NCI-H187 treated with DMSO at 0.1 percent for 48 hours (cell line): ENCODE measurements around the gene UGT3A1.
"Not testable (repeated sequence)": the region's sequence is repeated elsewhere in the genome, so short reads cannot be mapped to it uniquely, and the experiment has no call there.

Source experiments
- DNase-seq: peaks from one replicate; lab custom pipeline; 2025; lab: John Stamatoyannopoulos, UW

UGT3A1 gene

GRCh38 chr5:35987776-35988175, 3.4 kb downstream of the UGT3A1 start:
- no peak for DNase-seq

GRCh38 chr5:35979715-35980114, 11.5 kb downstream of the UGT3A1 start:
- DNase-seq = no peak

- DNase-seq = not testable (repeated sequence)
These were observed 14.3 kb downstream of the UGT3A1 start for GRCh38 chr5:35976859-35977258.

- no peak for DNase-seq
These were observed 16.6 kb downstream of the UGT3A1 start for GRCh38 chr5:35974570-35974969.

GRCh38 chr5:35971878-35972210, 19.3 kb downstream of the UGT3A1 start:
- DNase-seq = no peak

- DNase-seq = no peak
These were observed 19.9 kb downstream of the UGT3A1 start for GRCh38 chr5:35971186-35971877.

GRCh38 chr5:35963381-35963843, 27.8 kb downstream of the UGT3A1 start:
- no peak for DNase-seq

GRCh38 chr5:35960328-35960727, 30.9 kb downstream of the UGT3A1 start:
- DNase-seq = no peak

GRCh38 chr5:35956429-35956828, 34.8 kb downstream of the UGT3A1 start:
- DNase-seq = no peak

- DNase-seq = no peak
These were observed 37.0 kb downstream of the UGT3A1 start for GRCh38 chr5:35954175-35954574.

GRCh38 chr5:35947085-35947484, 44.1 kb downstream of the UGT3A1 start:
- DNase-seq = no peak

GRCh38 chr5:35939639-35940038, 51.6 kb downstream of the UGT3A1 start:
- no peak for DNase-seq

- no peak for DNase-seq
These were observed 52.5 kb downstream of the UGT3A1 start, which contains the start of gene CAPSL for GRCh38 chr5:35938568-35939227. CAPSL (minus strand) TSS chr5:35938622; CDS start chr5:35921120, 17,502 bp downstream.

- DNase-seq = no peak
These were observed 64.7 kb downstream of the UGT3A1 start for GRCh38 chr5:35926389-35927051.

GRCh38 chr5:35924950-35925722, 66.1 kb downstream of the UGT3A1 start:
- DNase-seq = no peak

- no peak for DNase-seq
These were observed 66.9 kb downstream of the UGT3A1 start for GRCh38 chr5:35924122-35924949.

GRCh38 chr5:35922468-35922867, 68.7 kb downstream of the UGT3A1 start:
- DNase-seq = no peak

- no peak for DNase-seq
These were observed 69.3 kb downstream of the UGT3A1 start for GRCh38 chr5:35921930-35922329.

- DNase-seq = no peak
These were observed 70.3 kb downstream of the UGT3A1 start for GRCh38 chr5:35920890-35921289.

GRCh38 chr5:35919191-35919590, 72.0 kb downstream of the UGT3A1 start:
- no peak for DNase-seq

GRCh38 chr5:35908814-35909213, 82.4 kb downstream of the UGT3A1 start:
- DNase-seq = no peak
